Ectodermal cell (in vitro differentiated cells): Measurements from ENCODE around the gene WDFY2.

ENCODE experiments used
- H3K27ac ChIP-seq: 2 replicates; pipeline ENCODE4 v1.7.0; 2013; ENCODE audit warnings: mild to moderate bottlenecking, low read depth, low read length; ENCODE audit not compliant: insufficient read depth, poor library complexity, severe bottlenecking
- H3K27me3 ChIP-seq: 2 replicates; pipeline ENCODE4 v1.7.0; 2013; ENCODE audit warnings: mild to moderate bottlenecking, low read length; ENCODE audit not compliant: insufficient read depth, control insufficient read depth, poor library complexity, severe bottlenecking
- H3K36me3 ChIP-seq: one replicate; pipeline ENCODE4 v1.7.0; 2013; ENCODE audit warnings: low read length; ENCODE audit not compliant: control insufficient read depth, insufficient read depth
- H3K4me1 ChIP-seq: one replicate; pipeline ENCODE4 v1.7.0; 2013; ENCODE audit warnings: low read length; ENCODE audit not compliant: control insufficient read depth, insufficient read depth
- H3K4me3 ChIP-seq: 2 replicates; pipeline ENCODE4 v1.7.0; 2013; ENCODE audit warnings: low read depth, low read length, control low read depth; ENCODE audit not compliant: insufficient read depth
- H3K9me3 ChIP-seq: 2 replicates; pipeline ENCODE4 v1.7.0; 2013; ENCODE audit warnings: mild to moderate bottlenecking, low read length, moderate library complexity; ENCODE audit not compliant: control insufficient read depth
- WGBS, 2 experiments: methylation state at CpG; one replicate each; pipeline ENCODE4 v1.1.7; 2013; ENCODE audit warnings: missing lambda C conversion rate in 2 of 2; 5-methylcytosine and 5-hydroxymethylcytosine counted together

The WDFY2 gene

DNA sequence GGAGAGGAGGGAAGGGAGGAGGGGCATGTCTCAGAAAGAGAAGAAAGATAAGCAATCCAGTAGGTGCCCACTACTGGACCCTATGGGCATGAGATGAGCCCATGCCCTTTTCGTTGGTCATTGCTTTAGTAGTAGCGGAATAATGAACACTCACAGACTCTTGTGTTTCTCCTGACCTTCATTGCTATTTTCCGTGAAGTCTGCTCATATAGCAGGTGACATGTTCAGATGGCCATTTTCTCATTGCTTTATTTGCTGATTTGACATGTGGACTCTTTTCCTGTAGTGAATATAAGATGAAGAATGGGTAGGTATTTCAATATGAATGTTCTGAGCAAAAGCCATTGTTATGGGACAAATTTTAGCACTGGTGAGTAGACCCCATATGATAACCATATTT lies 16.4 kb downstream of the WDFY2 start:
- Histone ChIP-seq H3K27ac (no peak overlapping the region), H3K9me3 (no peaks in the 10 kb centered on the region), H3K4me3 (no peak overlapping the region), H3K36me3 (no peaks in the 10 kb centered on the region), H3K4me1 (no peaks in the 10 kb centered on the region), H3K27me3 (no peaks in the 10 kb centered on the region)
- 95% methylated on average over 3 of the region's 3 CpGs for WGBS, 2 experiments

GRCh38 chr13:51601601-51602565 lies 17.6 kb downstream of the WDFY2 start:
- Histone ChIP-seq H3K27ac (no peak overlapping the region), H3K36me3 (no peaks in the 10 kb centered on the region), H3K4me3 (no peak overlapping the region), H3K9me3 (no peaks in the 10 kb centered on the region), H3K4me1 (no peaks in the 10 kb centered on the region), H3K27me3 (no peaks in the 10 kb centered on the region)
- 93 to 94% methylated on average over 8 of the region's 8 CpGs for WGBS, 2 experiments

DNA sequence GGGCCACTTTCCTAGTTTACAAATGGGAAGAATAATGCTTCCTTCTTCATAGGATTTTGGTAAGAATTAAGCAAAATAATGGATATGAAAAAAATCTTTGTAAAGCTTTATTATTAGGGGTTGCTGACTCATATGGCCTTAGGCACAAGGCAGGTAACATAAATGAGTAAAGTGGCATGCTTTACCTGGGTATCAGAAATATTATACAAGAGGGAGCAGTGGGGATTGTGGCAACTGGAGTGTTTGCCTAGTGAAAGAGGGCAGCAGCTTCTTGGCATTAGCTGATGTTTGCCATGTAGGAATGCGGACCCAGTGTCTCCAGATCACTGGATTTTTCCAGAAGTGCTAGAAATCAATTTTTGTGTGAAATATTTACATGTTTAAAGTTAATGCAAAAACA lies 19.5 kb downstream of the WDFY2 start:
- H3K9me3 ChIP-seq: no peaks in the 10 kb centered on the region
- no peaks in the 10 kb centered on the region for H3K36me3 ChIP-seq
- no peaks in the 10 kb centered on the region for H3K27me3 ChIP-seq
- no peak overlapping the region for H3K27ac ChIP-seq
- no peaks in the 10 kb centered on the region for H3K4me1 ChIP-seq
- no peak overlapping the region for H3K4me3 ChIP-seq
- 92 to 100% methylated on average over 1 of the region's 1 CpG for WGBS, 2 experiments

DNA sequence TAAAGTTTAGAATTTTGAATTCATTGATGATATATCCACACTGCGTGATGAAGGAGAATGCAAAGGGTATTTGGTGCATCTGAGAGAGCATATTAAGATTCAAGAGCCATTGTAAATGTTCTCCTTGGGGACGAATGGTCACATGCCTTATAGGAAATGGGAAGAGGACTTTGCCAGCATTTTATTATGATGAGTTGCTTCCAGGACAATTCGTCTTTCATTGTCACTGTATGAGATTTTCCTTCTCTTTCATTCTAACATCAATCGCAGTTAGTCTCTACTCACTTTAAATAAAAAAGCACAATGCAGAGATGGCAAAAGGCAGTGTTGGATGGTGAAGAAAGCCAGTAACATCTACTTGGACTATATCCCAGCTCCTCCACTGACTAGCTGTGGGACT lies 21.4 kb downstream of the WDFY2 start:
- WGBS, 2 experiments: 87 to 91% methylated on average over 3 to 4 of the region's 4 CpGs
- H3K27ac ChIP-seq: no peak overlapping the region
- H3K4me1 ChIP-seq: no peaks in the 10 kb centered on the region
- H3K27me3 ChIP-seq: no peaks in the 10 kb centered on the region
- H3K9me3 ChIP-seq: no peaks in the 10 kb centered on the region
- H3K4me3 ChIP-seq: no peak overlapping the region
- no peaks in the 10 kb centered on the region for H3K36me3 ChIP-seq

DNA sequence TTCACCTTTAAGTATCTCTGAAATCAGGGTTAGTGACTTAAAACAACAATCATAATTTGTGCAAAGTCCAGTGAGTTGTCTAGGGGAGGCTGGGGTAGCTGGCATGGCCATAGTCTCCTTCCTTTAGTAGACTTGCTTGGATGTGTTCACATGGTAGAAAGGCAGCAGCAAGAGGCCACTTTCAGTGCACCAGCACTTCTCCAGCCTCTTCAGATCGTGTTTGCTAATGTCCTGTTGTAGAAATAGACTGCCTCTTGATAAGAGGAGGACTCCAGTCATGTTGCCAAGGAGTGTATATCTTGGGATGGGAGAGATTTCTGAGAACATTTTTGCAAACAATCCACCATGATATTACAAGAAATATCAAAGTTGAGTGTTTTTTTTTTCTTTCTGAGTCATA lies 22.9 kb downstream of the WDFY2 start:
- Histone ChIP-seq H3K4me3 (no peak overlapping the region), H3K4me1 (no peaks in the 10 kb centered on the region), H3K36me3 (no peaks in the 10 kb centered on the region), H3K27me3 (no peaks in the 10 kb centered on the region), H3K9me3 (no peaks in the 10 kb centered on the region), H3K27ac (no peak overlapping the region)
- 90 to 100% methylated on average over 1 of the region's 1 CpG for WGBS, 2 experiments

- Histone ChIP-seq H3K27ac (no peak overlapping the region), H3K4me3 (no peak overlapping the region), H3K27me3 (no peaks in the 10 kb centered on the region), H3K9me3 (no peaks in the 10 kb centered on the region), H3K36me3 (no peaks in the 10 kb centered on the region), H3K4me1 (no peaks in the 10 kb centered on the region)
- WGBS, 2 experiments: 91 to 100% methylated on average over 1 to 2 of the region's 2 CpGs
Observed at GRCh38 chr13:51608857-51609406, 24.7 kb downstream of the WDFY2 start.

- 95% methylated on average over 3 of the region's 3 CpGs for WGBS, 2 experiments
- Histone ChIP-seq H3K4me3 (no peak overlapping the region), H3K9me3 (no peaks in the 10 kb centered on the region), H3K36me3 (no peaks in the 10 kb centered on the region), H3K4me1 (peaks cover 4% of the 10 kb centered on the region), H3K27ac (no peak overlapping the region), H3K27me3 (no peaks in the 10 kb centered on the region)
Observed at GRCh38 chr13:51612867-51613266, 28.6 kb downstream of the WDFY2 start.

- H3K27me3 ChIP-seq: no peaks in the 10 kb centered on the region
- H3K4me1 ChIP-seq: peaks cover 4% of the 10 kb centered on the region
- no peak overlapping the region for H3K27ac ChIP-seq
- WGBS, 2 experiments: 93 to 95% methylated on average over 2 of the region's 2 CpGs
- no peaks in the 10 kb centered on the region for H3K9me3 ChIP-seq
- H3K36me3 ChIP-seq: no peaks in the 10 kb centered on the region
- no peak overlapping the region for H3K4me3 ChIP-seq
Observed at GRCh38 chr13:51613535-51613934, 29.3 kb downstream of the WDFY2 start.

DNA sequence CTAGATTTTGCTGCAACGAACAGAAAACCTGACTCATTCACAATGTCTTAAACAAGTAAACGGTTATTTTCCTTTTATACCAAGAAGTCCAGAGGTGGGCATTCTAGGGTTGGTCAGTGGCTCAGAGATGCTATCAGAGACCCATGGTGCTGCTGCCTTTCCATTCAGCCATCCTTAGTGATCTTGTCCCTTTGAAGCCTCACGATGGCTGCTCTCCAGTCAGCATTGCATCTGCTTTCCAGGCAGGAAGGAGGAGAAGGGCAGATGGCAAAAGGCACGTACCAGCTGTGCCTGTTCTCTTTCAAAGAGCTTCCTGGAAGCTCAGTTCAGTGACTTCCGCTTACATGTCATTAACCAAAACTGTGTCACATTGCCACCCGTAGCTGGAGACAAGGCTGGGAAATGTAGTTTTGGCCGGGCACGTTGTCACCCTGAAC lies 30.1 kb downstream of the WDFY2 start:
- Histone ChIP-seq H3K4me1 (peaks cover 8% of the 10 kb centered on the region), H3K36me3 (no peaks in the 10 kb centered on the region), H3K27ac (no peak overlapping the region), H3K4me3 (no peak overlapping the region), H3K9me3 (no peaks in the 10 kb centered on the region), H3K27me3 (no peaks in the 10 kb centered on the region)
- WGBS, 2 experiments: 88 to 90% methylated on average over 8 of the region's 8 CpGs

- no peak overlapping the region for H3K4me3 ChIP-seq
- WGBS, 2 experiments: 93% methylated on average over 1 of the region's 1 CpG
- H3K36me3 ChIP-seq: no peaks in the 10 kb centered on the region
- no peak overlapping the region for H3K27ac ChIP-seq
- no peaks in the 10 kb centered on the region for H3K27me3 ChIP-seq
- H3K4me1 ChIP-seq: peaks cover 12% of the 10 kb centered on the region
- no peaks in the 10 kb centered on the region for H3K9me3 ChIP-seq
Observed at GRCh38 chr13:51618626-51619025, 34.4 kb downstream of the WDFY2 start.
